GM21390 (cell line): ENCODE data around the gene RND2.

Experiments
- ATAC-seq: cut with Tn5 transposase; IDR thresholded peaks from one replicate; pipeline ENCODE4 v1.9.1; 2021; ENCODE audit not compliant: unreplicated experiment

The RND2 gene

GRCh38 chr17:43006639-43007551, 18.1 kb upstream of the RND2 start, which contains the start of gene IFI35:
Gene IFI35 (plus strand): TSS chr17:43006784. CDS start chr17:43006948, 164 bp downstream.
- peak; percentile 81 for ATAC-seq

GRCh38 chr17:43010667-43011308, 14.2 kb upstream of the RND2 start:
- ATAC-seq: no peak

- no peak for ATAC-seq
These were observed 13.1 kb upstream of the RND2 start for GRCh38 chr17:43011728-43012472.

GRCh38 chr17:43013296-43013695, 11.7 kb upstream of the RND2 start:
- ATAC-seq: no peak

- ATAC-seq: no peak
These were observed 10.9 kb upstream of the RND2 start for GRCh38 chr17:43014020-43014648.

- no peak for ATAC-seq
These were observed 10.1 kb upstream of the RND2 start for GRCh38 chr17:43014649-43015542.

- ATAC-seq: no peak
These were observed 9.5 kb upstream of the RND2 start for GRCh38 chr17:43015579-43015978.

- no peak for ATAC-seq
These were observed 8.8 kb upstream of the RND2 start for GRCh38 chr17:43016216-43016615.

GRCh38 chr17:43018008-43018853, 6.8 kb upstream of the RND2 start:
- no peak for ATAC-seq

- ATAC-seq: no peak
These were observed 6.1 kb upstream of the RND2 start for GRCh38 chr17:43018932-43019331.

GRCh38 chr17:43019418-43019817, 5.6 kb upstream of the RND2 start:
- no peak for ATAC-seq

- ATAC-seq: no peak
These were observed 4.9 kb upstream of the RND2 start for GRCh38 chr17:43020030-43020621.

GRCh38 chr17:43020789-43021740, 4.0 kb upstream of the RND2 start:
- ATAC-seq: no peak

GRCh38 chr17:43021741-43022512, 3.1 kb upstream of the RND2 start, which contains the start of gene VAT1:
Gene VAT1 (minus strand): TSS chr17:43022385. CDS start chr17:43022322, 63 bp downstream.
- ATAC-seq: peak; percentile 59

- ATAC-seq: no peak
These were observed 243 bp downstream of the RND2 start for GRCh38 chr17:43025290-43025657.

GRCh38 chr17:43025766-43026537, 921 bp downstream of the RND2 start:
- ATAC-seq: no peak
